Mucosa of gallbladder (tissue), 1 donor: ENCODE results near the gene TCEAL1. TPM values are rescaled to one million over a fixed set of nuclear protein-coding genes. Genes with fewer than 3 reads are reported as not detected.

Source experiments
- total RNA-seq: library from RNA; stranded (reverse); gene quantifications from one replicate; pipeline ENCODE4 v1.2.1, GENCODE V29; 2021
- donor health status: DM: no; HTN: no; CAD: no.

Gene TCEAL1
- total RNA-seq, 1 donor from 2014 or later = 37.5 TPM

Other genes with a start within 250 kb of the TCEAL1 start
- 0.92 TPM for gene RAB40A, start 109.5 kb upstream of the TCEAL1 start, total RNA-seq
- 86.4 TPM for gene TCEAL4, start 43.5 kb upstream of the TCEAL1 start, total RNA-seq
- gene TCEAL3, start 21.0 kb upstream of the TCEAL1 start, total RNA-seq = 34.2 TPM
- 254 TPM for gene MORF4L2, start 57.7 kb downstream of the TCEAL1 start, total RNA-seq
- not detected for gene TMEM31, start 81.9 kb downstream of the TCEAL1 start, total RNA-seq
- 13.8 TPM for gene PLP1, start 147.9 kb downstream of the TCEAL1 start, total RNA-seq
- 5.7 TPM for gene RAB9B, start 203.3 kb downstream of the TCEAL1 start, total RNA-seq